ENCODE measurements around the gene RPS6KA2.

The RPS6KA2 gene

GRCh38 chr6:166438211-166438861 is 188.7 kb downstream of the RPS6KA2 start:
- no peak for DNase-seq

- DNase-seq = no peak
These were observed 189.4 kb downstream of the RPS6KA2 start for GRCh38 chr6:166437661-166438060.

GRCh38 chr6:166436195-166437139 is 190.6 kb downstream of the RPS6KA2 start:
- DNase-seq = no peak

- no peak for DNase-seq
These were observed 191.5 kb downstream of the RPS6KA2 start for GRCh38 chr6:166435574-166435973.

GRCh38 chr6:166434336-166434735 is 192.7 kb downstream of the RPS6KA2 start:
- no peak for DNase-seq

GRCh38 chr6:166433096-166433495 is 194.0 kb downstream of the RPS6KA2 start:
- no peak for DNase-seq

- DNase-seq = no peak
These were observed 196.8 kb downstream of the RPS6KA2 start for GRCh38 chr6:166430269-166430668.

- DNase-seq = no peak
These were observed 202.6 kb downstream of the RPS6KA2 start for GRCh38 chr6:166424431-166424830.

- DNase-seq = no peak
These were observed 203.3 kb downstream of the RPS6KA2 start for GRCh38 chr6:166423781-166424180.

GRCh38 chr6:166423051-166423745 is 203.9 kb downstream of the RPS6KA2 start:
- DNase-seq = no peak

GRCh38 chr6:166422201-166422940 is 204.7 kb downstream of the RPS6KA2 start:
- DNase-seq = no peak

GRCh38 chr6:166420351-166420750 is 206.7 kb downstream of the RPS6KA2 start:
- no peak for DNase-seq

GRCh38 chr6:166419717-166420116 is 207.3 kb downstream of the RPS6KA2 start:
- no peak for DNase-seq

- DNase-seq = no peak
These were observed 207.8 kb downstream of the RPS6KA2 start for GRCh38 chr6:166419286-166419685.

- no peak for DNase-seq
These were observed 208.3 kb downstream of the RPS6KA2 start for GRCh38 chr6:166418691-166419143.

- DNase-seq = no peak
These were observed 209.8 kb downstream of the RPS6KA2 start for GRCh38 chr6:166417285-166417691.

GRCh38 chr6:166415833-166416347 is 211.2 kb downstream of the RPS6KA2 start:
- DNase-seq = no peak

- DNase-seq = no peak
These were observed 211.7 kb downstream of the RPS6KA2 start for GRCh38 chr6:166415306-166415705.

- no peak for DNase-seq
These were observed 213.5 kb downstream of the RPS6KA2 start for GRCh38 chr6:166413491-166413951.

- no peak for DNase-seq
These were observed 214.1 kb downstream of the RPS6KA2 start for GRCh38 chr6:166412911-166413384.

- no peak for DNase-seq
These were observed 214.7 kb downstream of the RPS6KA2 start for GRCh38 chr6:166412156-166412910.
